GM19467 (cell line): ENCODE measurements around the gene TRIM7.
"Not testable (repeated sequence)": the region's sequence is repeated elsewhere in the genome, so short reads cannot be mapped to it uniquely, and the experiment has no call there.

ENCODE experiments used
- ATAC-seq: cut with Tn5 transposase; IDR thresholded peaks from one replicate; pipeline ENCODE4 v1.9.1; 2021; ENCODE audit warnings: mild to moderate bottlenecking, moderate library complexity; ENCODE audit not compliant: unreplicated experiment

TRIM7 gene

DNA sequence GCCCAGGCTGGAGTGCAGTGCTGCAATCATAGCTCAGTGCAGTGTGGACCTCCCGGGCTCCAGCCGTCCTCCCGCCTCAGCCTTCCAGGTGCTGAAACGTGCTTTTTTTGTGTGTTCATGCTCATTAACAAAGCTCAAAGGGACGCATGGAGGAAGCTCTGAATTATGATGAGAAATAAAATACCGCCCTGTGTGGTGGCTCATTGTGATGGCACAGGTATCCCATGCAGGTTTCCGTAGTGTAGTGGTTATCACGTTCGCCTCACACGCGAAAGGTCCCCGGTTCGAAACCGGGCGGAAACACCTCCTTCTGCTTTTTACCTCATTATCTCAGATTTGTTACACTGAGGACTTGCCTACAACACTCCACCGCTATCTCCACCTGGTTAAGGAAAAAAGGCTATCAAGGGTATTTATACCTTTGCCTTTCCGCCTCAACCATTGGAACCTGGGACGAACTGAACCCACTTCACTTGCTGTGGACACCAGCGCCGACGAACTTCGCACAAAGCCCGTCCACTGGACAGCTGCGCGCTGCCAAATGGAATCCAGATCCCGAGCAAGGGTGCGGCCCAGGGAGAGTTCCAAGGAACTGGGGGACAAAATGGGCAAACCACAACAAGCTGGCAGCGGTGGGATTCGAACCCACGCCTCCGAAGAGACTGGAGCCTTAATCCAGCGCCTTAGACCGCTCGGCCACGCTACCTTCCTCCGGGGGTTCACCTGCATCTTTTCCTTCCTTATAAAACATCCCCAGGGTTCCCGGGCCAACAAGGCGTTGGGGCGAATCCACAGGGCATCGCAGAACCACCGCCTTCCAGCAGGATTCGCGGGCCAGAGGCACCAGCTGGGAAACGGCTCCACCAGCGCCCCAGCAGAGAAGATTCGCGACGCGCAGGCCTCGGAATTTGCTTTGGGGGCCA lies 31.3 kb downstream of the TRIM7 start:
- peak; percentile 52 for ATAC-seq

DNA sequence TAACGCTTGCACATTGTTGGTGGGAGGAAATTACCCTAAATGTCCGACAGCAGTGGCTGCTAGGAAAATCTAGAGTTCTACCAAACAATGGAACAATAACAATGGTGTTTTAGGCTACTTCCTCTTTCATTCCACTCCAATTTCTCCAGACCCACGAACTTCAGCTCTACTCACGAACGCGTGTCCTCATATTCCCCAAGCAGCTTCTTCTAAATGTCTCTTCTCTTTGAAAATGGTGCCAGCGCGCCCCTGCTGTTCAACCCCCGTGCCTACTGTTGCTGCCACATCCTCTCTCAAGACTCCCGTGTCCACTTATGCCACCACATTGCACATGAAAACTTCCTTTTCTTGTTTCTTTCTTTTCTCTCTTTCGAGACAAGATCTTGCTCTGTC lies 32.0 kb downstream of the TRIM7 start:
- peak; percentile 31 for ATAC-seq

DNA sequence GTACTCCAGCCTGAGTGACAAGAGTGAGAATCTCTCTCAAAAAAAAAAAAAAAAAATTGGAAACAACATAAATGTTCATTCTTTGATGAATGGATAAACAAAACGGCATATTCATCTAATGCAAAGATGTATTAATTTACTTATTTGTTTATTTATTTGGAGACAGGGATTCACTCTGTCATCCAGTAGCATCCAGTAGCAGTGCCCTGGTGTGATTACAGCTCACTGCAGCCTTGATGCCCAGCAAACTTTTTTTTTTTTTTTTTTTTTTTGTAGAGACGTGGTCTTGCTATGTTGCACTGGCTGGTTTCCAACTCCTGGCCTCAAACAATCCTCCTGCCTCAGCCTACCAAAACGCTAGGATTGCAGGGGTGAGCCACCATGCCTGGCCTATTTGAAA lies 33.2 kb downstream of the TRIM7 start:
- no peak for ATAC-seq

DNA sequence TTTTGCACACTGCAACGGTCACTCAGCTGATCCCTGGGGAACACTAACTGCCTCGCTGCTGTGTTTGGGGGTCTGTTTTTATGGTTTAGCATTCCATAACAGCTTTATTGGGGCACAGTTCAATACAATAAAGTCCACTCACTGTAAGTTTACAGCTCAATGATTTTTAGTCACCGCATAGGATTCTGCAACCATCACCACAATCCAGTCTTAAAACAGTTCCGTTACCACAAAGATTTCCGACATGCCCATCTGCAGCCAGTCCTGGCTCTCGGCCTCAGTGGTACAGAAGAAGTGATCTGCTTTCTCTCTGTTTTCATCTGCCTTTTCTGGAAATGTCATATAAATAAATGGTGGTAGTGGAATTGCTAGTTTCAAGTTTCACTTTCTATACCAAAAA lies 34.0 kb downstream of the TRIM7 start:
- no peak for ATAC-seq

DNA sequence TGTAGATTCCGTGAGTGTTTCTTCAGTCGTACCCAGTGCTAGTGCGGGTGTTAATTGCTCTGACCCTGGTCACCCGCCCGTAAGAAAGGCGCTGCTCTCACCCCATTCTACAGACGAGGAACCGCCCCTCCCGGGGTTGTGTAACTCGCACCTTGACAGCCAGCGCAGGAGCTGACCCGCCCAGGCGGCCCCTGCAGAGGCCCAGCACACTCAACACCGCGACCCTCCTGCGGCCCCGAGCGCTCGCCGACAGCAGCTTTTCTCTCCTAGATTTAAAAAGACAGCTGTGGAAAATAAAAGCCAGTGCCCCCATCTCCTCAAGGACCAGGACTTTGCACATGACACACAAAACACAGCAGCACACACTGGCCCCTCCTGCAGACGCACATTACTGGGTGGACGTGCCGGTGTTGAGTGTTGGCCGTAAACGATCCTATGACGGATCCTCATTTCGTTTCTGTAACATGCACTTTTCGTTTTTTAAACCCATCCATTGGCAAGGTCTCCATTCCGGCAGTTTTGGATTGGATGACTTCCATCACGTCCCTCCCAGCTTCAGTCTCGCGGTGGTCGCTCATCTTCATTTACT lies 34.7 kb downstream of the TRIM7 start:
- no peak for ATAC-seq

DNA sequence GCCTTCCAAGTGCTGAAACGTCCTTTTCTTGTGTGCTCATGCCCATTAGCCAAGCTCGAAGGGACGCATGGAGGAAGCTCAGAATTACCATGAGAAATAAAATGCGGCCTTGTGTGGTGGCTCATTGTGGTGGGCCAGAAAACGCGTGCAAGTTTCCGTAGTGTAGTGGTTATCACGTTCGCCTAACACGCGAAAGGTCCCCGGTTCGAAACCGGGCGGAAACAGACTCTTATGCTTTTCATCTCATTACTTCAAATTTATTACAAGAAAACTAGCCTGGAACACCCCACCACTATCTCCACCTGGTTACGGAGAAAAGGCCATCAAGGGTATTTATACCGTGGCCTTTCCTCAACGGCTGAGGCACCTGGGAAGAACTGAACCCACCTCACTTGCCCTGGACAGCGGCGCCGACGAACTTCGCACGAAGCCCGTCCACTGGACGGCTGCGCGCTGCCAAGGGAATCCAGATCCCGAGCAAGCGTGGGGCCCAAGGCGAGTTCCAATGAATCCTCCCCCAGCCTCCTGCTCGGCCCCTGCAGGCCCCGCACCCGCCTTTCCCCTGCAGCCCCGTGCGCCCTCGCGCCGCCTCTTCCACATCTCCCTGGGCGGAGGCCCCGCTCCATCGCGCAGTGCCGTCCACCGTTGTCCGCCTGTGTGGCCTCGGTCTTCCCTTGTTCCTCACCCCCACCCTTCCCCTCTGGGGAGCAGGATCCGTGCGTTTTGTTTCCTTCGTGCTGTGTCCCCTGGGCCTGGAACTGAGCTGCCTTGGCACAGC lies 35.3 kb downstream of the TRIM7 start:
- ATAC-seq, result peak; percentile 51

DNA sequence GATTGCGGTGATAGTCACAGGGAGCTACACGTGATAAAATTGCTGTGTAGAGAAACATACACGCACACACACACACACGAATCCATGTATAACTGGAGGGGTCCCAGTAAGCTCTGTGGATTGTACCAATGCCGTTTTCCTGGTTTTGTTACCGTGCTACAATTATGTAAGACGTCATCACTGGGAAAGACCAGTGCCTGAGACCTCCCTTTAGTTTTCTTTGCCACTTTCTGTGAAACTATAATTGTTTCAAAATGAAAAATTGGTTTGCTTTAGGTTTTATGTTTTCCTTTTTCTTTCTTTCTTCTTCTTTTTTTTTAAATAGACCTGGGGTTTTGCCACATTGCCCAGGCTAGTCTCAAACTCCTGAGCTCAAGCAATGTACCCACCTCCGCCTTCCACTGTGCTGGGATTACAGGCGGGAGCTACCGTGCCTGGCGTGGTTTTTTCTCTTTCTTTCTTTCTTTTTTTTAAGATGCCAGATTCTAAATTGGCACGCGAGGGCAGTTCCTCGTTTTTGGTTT lies 36.3 kb downstream of the TRIM7 start:
- no peak for ATAC-seq

DNA sequence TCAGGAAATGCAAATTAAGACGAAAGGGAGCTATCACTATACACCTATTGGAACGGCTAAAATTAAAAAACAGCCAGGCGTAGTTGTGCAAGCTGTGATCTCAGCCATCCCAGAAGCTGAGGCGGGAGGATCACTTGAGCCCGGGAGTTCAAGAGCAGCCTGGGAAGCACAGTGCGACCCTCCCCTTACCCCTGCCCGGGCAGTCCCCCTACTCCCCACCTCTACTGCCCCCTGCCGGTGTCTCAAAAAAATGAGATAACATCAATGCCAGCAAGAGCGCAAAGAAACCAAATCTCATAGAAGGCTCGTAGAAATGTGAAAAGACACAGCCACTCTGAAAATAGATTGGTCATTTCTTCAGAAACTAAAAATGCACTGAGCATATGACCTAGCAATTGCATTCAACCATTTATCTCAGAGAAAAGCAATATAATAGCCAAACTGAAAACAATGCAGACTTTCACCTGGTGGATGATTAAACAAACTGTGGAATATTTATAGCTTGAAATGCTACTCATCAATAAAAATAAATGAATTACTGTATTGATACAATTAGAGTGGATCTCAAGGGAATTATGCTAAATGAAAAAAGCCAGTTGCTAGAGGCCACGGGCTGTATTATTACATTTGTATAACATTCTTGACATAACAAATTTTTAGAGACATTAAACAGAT lies 37.0 kb downstream of the TRIM7 start:
- no peak for ATAC-seq

DNA sequence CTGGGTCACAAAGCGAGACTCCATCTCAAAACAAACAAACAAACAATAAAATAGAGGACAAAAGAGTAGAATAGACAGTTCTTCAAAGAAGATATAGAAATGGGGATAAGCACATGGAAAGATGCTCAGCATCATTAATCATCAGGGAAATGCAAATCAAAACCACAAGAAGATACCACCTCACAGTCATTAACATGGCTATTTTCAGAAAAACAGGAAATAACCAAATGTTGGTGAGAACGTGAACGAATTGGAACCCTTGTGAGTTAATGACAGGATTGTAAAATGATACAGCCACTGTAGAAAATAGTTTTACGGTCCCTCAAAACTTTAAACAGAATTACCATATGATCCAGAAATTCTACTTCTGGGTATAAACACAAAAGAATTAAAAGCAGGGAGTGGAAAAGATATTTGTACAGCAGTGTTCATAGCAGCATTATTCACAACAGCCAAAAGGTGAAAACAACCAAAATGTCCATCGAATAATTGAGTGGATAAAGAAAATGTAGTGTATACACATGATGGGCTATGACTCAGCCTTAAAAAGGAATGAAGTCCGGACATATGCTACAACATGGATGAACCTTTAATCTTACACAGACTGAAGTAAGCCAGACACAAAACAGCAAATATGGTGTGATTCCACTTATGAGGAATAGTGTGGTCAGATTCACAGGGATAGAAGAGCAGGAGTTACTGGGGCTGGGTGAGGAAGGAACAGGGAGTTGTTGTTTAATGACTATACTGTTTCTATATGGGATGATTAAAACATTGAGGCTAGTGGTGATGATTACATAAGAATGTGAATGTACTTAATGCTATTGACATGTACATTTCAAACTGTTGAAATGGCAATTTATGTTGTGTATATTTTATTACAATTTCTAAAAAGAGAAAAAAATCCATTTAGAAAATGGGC lies 37.9 kb downstream of the TRIM7 start:
- ATAC-seq, result no peak

DNA sequence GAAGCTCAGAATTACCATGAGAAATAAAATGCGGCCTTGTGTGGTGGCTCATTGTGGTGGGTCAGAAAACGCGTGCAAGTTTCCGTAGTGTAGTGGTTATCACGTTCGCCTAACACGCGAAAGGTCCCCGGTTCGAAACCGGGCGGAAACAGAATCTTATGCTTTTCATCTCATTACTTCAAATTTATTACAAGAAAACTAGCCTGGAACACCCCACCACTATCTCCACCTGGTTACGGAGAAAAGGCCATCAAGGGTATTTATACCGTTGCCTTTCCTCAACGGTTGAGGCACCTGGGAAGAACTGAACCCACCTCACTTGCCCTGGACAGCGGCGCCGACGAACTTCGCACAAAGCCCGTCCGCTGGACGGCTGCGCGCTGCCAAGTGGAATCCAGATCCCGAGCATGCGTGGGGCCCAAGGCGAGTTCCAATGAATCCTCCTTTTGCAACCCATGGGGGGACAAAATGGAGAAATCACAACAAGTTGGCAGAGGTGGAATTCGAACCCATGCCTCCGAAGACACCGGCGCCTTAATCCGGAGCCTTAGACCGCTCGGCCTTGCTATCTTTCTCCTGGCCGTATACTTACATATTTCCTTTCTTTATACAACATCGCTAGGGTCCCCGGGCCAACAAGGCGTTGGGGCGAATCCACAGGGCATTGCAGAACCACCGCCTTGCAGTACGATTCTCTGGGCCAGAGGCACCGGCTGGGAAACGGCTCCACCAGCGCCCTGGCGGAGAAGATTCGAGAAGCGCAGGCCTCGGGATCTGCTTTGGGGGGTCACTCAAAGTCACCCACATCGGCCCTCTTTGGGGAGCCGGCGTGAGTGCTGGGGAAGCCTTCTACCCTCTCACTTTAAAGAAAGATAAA lies 40.7 kb downstream of the TRIM7 start:
- no peak for ATAC-seq

DNA sequence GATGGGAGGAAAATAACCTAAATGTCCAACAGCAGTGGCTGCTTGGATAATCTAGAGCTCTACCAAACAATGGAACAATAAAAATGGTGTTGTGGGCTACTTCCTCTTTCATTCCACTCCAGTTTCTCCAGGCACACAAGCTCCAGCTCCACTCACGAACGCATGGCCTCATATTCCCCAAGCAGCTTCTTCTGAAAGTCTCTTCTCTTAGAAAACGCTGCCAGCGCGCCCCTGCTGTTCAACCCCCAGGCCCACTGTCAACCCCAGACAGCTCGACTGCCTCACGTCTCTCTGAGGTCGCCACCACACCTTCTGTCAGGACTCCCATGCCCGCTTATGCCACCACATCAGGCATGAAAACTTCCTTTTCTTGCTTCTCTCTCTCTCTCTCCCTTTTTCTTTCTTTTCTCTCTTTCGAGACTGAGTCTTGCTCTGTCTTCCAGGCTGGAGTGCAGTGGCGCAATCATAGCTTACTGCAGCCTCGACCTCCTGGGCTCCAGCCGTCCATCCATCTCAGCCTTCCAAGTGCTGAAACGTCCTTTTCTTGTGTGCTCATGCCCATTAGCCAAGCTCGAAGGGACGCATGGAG lies 41.4 kb downstream of the TRIM7 start:
- no peak for ATAC-seq

DNA sequence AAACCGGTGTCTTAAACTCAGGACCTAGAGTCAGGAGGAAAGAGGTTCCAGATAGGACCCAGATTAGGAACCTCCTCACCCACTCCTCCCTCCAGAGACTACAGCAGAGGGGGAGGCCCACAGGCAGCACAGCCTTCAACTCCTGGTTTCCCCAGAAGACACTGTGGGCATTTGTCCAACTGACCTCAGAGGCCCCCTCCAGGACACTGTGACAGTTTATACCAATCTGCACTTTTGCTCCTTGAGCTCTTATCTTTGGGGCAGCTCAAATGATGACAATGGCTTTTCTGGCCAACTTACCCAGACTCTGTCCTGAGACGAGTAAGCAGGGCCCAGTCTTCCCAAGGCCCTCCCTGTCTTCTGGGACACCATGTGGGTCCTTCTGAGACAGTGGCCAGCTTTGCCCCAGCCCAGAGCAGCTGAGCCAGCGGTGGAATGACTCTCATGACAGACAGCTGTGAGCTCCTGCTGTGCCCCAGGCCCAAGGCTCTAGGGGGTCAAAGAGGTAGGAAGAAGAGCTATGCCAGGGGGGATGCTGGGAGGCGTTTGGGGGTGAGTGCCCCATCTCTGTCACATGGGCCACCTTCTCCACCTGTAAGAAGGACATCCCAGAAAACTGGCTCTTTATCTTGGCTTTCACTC lies 43.3 kb downstream of the TRIM7 start:
- ATAC-seq, result no peak

DNA sequence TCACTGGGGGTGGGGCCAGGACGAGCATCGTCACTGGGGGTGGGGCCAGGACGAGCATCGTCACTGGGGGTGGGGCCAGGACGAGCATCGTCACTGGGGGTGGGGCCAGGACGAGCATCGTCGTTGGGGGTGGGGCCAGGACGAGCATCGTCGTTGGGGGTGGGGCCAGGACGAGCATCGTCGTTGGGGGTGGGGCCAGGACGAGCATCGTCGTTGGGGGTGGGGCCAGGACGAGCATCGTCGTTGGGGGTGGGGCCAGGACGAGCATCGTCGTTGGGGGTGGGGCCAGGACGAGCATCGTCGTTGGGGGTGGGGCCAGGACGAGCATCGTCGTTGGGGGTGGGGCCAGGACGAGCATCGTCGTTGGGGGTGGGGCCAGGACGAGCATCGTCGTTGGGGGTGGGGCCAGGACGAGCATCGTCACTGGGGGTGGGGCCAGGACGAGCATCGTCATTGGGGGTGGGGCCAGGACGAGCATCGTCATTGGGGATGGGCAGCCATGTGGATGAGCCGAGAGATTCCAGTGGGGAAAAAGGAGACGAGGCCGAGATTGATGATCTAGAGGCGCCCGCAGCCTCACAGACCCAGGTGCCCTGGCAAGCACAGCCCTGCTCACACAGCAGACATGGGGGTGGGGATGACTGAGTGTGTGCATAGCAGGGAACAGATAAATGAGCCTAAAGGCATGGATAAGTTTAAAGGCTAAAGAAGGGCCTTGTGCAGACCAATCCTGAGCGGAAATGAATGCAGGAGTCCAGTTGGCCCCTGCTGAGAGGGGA lies 44.1 kb downstream of the TRIM7 start:
- not testable (repeated sequence) for ATAC-seq

DNA sequence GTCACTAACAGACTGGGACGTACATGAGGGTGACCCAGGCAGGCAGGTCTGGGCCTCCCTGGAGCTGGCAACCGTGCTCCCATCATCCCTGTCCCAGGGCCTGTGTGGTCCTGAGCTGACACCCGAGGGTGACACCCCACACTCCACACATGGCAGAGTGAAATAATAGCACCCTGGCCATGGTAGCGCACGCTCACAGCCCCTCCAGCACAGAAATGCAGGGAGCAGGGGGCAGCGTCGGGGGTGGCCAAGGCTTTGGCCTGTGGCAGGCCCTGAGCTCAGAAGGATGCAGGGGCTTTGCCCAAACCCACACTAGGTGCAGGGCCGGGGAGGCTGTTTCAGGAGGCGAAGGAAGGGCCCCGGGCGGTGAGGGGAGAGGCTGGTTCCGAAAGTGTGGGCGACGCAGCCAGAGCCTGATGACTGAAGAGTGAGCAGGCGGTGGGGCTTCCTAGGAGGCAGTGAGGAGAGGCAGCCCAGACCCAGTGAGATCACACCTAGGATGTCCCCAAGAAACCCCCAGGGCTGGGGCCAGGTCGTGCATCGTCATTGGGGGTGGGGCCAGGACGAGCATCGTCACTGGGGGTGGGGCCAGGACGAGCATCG lies 44.7 kb downstream of the TRIM7 start:
- ATAC-seq, result no peak

DNA sequence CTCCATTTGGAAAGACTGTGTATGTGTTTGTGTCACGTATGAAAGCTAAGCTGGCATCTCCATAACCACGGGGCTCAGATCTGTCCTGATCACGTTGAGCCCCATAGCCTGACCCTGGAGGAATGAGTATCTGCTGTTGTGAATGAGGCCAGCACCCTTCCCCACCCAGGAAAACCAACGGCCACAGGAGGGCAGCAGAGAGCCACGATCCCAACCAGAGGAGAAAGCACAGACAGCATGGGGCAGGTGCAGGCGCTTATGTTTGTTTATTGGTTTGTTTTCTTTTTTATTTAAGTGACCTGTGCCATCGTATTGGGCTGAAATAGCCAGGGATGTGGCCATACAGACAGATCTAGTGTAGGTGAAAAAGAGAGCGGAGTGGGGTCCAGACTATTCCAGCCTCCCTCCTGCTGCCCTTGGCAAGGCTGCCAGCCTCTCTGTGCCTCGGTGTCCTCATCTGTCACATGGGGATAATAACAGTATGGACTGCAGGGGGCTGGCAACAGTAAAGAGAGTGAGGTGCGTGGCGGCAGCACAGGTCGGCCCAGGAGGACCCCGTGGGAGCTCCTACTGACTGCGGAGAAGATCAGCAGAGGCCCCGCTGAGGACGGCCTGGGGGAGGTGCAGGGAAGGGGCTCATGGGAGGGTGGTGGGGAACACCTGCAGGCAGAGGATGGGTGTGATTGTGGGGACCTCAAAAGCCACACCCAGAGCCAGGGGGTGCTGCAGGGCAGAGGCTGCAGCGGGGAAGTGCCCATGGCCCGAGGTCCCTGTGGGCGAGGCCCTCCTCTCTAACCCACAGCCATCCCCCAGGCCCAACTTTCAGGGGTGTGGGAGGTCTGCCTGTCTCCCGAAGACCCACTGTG lies 45.5 kb downstream of the TRIM7 start:
- peak; percentile 59 for ATAC-seq

DNA sequence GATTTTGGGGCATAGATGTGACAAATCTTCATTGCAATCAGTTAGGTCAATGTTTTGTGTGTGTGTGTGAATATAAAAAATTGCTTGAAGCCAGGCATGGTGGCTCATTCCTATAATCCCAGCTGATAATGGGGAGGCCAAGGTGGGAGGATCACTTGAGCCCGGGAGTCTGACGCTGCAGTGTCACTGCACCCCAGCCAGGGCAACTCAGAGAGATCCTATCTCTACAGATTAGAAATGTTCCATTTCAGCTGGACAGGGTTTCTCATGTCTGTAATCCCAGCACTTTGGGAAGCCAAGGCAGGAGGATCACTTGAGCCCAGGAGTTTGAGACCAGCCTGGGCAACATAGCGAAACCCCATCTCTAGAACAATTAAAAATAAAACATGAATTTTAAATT lies 46.1 kb downstream of the TRIM7 start:
- ATAC-seq, result no peak
